Kidney epithelial cell (primary cell): ENCODE data around the gene YWHAG. TPM values are rescaled to one million over a fixed set of nuclear protein-coding genes. Genes with fewer than 3 reads are reported as not detected.
"Not testable (repeated sequence)": the region's sequence is repeated elsewhere in the genome, so short reads cannot be mapped to it uniquely, and the experiment has no call there.

Source experiments
- DNase-seq: peaks from one replicate; pipeline ENCODE4 v3.0.0-alpha.2; 2010; ENCODE audit warnings: low read depth
- H3K27me3 ChIP-seq: 2 replicates; pipeline ENCODE4 v1.6.0; 2011; ENCODE audit warnings: low read length; ENCODE audit not compliant: control insufficient read depth, insufficient read depth
- H3K36me3 ChIP-seq: 2 replicates; pipeline ENCODE4 v1.5.1; 2011; ENCODE audit warnings: low read length; ENCODE audit not compliant: control insufficient read depth, insufficient read depth
- H3K4me3 ChIP-seq: 2 replicates; pipeline ENCODE4 v1.5.1; 2011; ENCODE audit warnings: low read depth, mild to moderate bottlenecking, control low read depth, low read length
- total RNA-seq: library from RNA; depleted of rRNA; stranded (reverse); fragments of >200 nt; gene quantifications from 2 replicates; pipeline ENCODE4 v1.2.3, GENCODE V29; 2015
- TF ChIP-seq, protein P1 (sequence below): IDR thresholded peaks from 2 replicates; pipeline ENCODE4 v1.5.1; 2011; ENCODE audit warnings: mild to moderate bottlenecking, moderate library complexity, low read length, control low read depth, inconsistent platforms; ENCODE audit not compliant: insufficient read depth, poor library complexity, severe bottlenecking

The YWHAG gene
- total RNA-seq, 1 donor from 2014 or later = 115 TPM

GRCh38 chr7:76318488-76319353, 40.1 kb downstream of the YWHAG start:
- Histone ChIP-seq H3K36me3 (no peaks in the 10 kb centered on the region), H3K27me3 (no peaks in the 10 kb centered on the region), H3K4me3 (peak overlapping the region; percentile 61)
- TF ChIP-seq, protein P1, sequence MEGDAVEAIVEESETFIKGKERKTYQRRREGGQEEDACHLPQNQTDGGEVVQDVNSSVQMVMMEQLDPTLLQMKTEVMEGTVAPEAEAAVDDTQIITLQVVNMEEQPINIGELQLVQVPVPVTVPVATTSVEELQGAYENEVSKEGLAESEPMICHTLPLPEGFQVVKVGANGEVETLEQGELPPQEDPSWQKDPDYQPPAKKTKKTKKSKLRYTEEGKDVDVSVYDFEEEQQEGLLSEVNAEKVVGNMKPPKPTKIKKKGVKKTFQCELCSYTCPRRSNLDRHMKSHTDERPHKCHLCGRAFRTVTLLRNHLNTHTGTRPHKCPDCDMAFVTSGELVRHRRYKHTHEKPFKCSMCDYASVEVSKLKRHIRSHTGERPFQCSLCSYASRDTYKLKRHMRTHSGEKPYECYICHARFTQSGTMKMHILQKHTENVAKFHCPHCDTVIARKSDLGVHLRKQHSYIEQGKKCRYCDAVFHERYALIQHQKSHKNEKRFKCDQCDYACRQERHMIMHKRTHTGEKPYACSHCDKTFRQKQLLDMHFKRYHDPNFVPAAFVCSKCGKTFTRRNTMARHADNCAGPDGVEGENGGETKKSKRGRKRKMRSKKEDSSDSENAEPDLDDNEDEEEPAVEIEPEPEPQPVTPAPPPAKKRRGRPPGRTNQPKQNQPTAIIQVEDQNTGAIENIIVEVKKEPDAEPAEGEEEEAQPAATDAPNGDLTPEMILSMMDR = peak; percentile 37
- no peak for DNase-seq

GRCh38 chr7:76317782-76318487, 40.9 kb downstream of the YWHAG start:
- no peaks in the 10 kb centered on the region for H3K27me3 ChIP-seq
- TF ChIP-seq, protein P1 = no peak
- peak overlapping the region; percentile 61 for H3K4me3 ChIP-seq
- no peaks in the 10 kb centered on the region for H3K36me3 ChIP-seq
- DNase-seq = peak; percentile 83

DNA sequence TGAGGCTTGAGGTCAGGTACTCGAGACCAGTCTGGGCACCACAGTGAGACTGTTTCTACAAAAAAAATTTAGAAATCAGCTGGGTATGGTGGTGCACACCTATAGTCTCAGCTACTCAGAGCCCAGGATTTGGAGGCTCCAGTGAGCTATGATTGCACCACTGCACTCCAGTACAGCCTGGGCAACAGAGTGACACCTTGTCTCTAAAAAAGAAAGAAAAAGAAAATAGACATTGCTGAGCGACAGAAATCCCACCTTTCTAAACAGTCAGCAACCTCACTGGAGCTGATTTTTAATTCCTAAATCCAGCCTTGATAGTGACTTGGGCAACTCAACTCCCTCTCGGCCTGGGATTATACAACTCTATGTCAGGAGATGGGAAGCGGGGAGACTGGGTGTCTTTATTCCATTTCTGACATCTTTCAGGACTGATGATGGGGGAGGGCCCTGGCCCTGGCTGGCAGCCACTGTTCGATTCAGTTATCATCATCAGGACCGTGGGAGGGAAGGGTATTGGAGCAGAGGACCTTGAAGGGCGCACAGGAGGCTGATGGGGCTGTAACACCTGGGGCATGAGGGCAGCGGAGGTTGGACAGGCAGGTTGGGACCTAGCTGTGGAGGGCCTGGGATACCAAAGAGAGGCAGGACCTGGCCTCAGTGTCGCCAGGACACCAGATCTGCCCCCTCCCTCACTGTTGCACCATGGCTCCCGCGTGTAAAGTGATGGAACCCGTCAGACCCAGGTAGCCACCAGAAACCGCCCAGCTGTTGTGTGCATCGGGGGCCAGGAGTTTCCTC, 41.6 kb downstream of the YWHAG start:
- H3K27me3 ChIP-seq = no peaks in the 10 kb centered on the region
- DNase-seq = no peak
- H3K4me3 ChIP-seq = peak overlapping the region; percentile 38
- TF ChIP-seq, protein P1 = no peak
- no peaks in the 10 kb centered on the region for H3K36me3 ChIP-seq

DNA sequence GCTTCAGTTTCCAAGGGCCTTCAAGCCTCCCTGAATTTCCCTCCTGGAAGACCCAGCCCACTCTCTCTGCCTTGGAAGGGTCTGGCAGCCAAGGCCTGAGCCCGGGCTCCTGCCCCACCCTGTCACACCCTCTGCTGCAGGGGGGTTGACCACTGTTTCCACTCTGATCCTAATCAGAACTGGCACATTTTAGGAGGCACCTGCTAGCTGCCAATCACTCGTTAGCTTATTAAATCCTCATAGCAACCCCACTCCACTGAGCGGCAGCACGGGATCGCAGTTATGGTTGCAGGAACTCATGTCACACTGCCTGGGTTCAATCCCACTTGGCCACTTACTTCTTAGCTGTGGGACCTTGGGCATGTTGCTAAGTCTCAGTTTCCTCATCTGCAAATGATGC, 43.4 kb downstream of the YWHAG start:
- no peaks in the 10 kb centered on the region for H3K36me3 ChIP-seq
- H3K27me3 ChIP-seq = no peaks in the 10 kb centered on the region
- TF ChIP-seq, protein P1 = no peak
- no peak for DNase-seq
- no peak overlapping the region for H3K4me3 ChIP-seq

DNA sequence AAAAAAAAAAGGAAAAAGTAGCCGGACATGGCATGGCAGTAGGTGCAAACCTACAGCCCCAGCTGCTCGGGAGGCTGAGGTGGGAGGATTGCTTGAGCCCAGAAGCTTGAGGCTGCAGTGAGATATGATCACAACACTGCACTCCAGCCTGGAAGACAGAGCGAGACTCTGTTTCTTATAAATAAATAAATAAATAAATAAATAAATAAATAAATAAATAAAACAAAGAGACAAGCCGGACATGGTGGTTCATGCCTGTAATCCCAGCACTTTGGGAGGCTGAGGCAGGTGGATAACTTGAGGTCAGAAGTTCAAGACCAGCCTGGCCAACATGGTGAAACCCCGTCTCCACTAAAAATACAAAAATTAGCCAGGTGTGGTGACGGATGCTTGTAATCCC, 44.1 kb downstream of the YWHAG start:
- not testable (repeated sequence) for H3K4me3 ChIP-seq, H3K36me3 ChIP-seq, H3K27me3 ChIP-seq, DNase-seq
